GM12874 (cell line): ENCODE data around the gene CCDC60.

Experiments used
- TF ChIP-seq, protein P1 (sequence below): IDR thresholded peaks from 2 replicates; pipeline ENCODE4 v1.5.1; 2011; ENCODE audit warnings: low read depth, mild to moderate bottlenecking, control low read depth, low read length, moderate library complexity; ENCODE audit not compliant: insufficient read depth

The CCDC60 gene

DNA sequence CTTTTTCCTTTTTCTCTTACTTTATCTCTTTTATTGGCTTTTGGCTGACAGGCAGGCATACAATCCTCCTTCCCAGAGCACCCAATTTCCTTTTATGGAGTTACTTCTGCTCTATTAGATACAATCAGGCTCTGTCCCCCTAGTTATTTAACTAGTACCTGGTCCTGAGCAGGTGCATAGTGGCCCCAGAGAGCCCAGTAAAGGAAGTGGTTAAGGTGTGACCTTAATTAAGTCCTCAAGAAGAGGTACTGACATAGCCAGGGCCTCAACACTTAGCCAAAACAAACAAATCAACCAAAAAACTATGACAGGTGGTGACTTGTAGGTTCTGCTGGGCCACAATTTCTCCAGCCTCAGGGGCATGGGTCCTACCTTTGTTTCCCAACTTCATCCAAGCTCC lies 82.9 kb downstream of the CCDC60 start:
- TF ChIP-seq, protein P1, sequence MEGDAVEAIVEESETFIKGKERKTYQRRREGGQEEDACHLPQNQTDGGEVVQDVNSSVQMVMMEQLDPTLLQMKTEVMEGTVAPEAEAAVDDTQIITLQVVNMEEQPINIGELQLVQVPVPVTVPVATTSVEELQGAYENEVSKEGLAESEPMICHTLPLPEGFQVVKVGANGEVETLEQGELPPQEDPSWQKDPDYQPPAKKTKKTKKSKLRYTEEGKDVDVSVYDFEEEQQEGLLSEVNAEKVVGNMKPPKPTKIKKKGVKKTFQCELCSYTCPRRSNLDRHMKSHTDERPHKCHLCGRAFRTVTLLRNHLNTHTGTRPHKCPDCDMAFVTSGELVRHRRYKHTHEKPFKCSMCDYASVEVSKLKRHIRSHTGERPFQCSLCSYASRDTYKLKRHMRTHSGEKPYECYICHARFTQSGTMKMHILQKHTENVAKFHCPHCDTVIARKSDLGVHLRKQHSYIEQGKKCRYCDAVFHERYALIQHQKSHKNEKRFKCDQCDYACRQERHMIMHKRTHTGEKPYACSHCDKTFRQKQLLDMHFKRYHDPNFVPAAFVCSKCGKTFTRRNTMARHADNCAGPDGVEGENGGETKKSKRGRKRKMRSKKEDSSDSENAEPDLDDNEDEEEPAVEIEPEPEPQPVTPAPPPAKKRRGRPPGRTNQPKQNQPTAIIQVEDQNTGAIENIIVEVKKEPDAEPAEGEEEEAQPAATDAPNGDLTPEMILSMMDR, result no peak

DNA sequence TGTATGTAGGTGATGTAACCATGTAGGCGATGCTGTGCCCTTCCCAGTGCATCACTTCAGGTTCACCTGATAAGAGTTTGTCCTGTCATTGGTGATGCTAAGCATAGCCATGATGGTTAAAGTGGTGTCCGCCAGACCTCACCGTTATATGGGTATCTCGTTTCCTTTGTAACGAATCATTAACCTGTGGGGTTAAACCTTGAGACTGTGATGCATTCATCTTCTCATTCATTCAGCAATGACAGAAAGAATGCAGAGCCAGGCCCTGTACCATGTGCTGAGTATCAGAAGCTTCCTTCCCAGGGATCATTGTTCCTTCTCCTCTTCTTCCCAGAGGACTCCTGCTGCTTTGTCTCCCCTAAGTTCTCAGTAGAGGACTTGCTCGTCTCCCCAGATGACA lies 84.9 kb downstream of the CCDC60 start:
- TF ChIP-seq, protein P1, result no peak

DNA sequence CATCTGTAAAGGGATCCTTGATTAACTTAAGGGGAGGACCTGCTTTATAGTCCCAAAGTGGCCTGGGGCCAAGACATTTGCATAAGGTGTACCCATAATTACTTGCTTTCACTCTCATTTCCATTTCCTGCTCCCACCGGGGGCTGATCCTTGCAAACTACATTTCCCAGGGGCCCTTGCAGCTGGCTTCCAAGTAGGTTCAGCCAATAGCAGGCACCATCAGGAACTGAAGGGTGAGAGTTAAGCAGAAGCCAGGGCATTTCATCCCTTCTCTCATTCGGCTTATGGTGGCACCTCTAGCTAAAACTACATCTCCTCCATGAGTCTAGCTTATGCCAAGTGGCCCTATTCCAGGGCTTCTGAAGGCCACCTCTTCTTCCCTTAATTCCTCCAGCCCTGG lies 88.8 kb downstream of the CCDC60 start:
- TF ChIP-seq, protein P1, result no peak

DNA sequence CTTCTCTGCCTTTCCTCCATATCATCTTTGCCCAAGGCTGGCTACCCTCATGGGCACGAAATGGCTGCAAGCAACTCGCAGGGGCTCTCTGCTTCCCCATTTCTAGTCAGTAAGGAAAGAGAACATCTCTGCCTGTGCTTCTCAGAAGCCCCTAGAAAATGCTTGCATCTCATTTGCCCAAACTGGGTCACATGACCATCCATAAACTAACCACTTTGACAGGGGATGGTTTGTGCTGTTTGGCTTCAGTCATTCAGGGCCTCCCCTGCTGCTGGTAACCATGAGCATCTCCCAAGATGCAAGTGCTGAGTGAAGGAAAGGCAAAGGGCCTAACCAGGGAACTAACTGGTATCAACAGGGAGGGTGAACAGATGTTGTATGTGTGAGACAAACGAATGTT lies 91.1 kb downstream of the CCDC60 start:
- TF ChIP-seq, protein P1, result no peak

DNA sequence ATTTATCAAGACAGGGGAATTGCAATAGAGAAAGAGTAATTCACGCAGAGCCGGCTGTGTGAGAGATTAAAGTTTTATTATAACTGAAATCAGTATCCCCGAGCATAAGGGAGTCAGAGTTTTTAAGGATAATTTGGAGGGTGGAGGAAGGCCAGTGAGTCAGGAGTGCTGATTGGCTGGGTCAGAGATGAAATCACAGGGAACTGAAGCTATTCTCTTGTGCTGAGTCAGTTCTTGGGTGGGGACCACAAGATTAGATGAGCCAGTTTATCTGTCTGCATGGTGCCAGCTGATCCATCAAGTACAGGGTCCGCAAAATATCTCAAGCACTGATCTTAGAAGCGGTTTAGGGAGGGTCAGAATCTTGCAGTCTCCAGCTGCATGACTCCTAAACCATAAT lies 96.6 kb downstream of the CCDC60 start:
- TF ChIP-seq, protein P1, result no peak

DNA sequence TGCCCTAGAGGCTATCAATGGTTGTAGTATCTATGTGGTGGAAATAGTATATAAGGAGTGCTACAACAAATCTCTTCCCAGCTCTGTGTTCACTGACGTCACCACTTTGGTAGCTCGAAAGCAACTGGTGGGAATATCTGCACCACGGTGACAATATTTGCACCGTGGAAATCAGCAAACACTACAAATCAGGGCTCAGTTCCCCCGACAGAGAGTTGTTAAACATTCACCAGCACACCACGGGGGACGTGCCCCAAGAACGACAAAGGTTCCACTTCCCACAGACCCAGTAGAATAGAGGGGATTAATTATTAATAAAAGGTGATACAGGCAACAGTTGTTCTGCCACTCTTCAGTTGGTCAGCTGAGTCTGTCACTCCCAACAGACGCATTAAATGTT lies 98.4 kb downstream of the CCDC60 start:
- TF ChIP-seq, protein P1, result no peak

DNA sequence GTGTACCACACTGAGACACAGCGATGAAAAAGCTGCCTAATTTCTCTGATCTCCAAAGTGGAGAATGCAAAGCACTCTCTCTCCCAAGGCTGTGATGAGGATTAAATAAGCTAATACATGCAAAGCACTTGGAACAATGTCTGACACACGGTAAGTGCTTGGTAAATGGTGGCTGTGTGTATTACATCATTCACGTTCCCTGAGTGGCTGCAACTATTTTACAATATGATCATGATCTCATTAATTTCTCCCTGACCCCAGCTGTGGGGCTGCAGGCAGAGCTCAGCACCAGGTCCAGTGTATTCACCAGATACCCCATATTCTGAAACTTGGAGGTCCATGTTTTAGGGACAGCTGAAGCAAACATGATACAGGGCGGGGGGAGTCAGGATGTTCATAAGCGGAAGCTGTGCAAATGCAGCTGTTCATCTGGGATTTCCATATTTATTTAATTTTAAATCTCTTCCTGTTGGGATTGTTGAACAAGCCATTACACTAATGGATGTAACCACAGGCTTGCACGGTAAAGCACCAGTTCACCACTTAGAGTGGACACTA lies 106.4 kb downstream of the CCDC60 start:
- TF ChIP-seq, protein P1, result no peak
